Measurements from ENCODE around the gene COBLL1.

The COBLL1 gene

GRCh38 chr2:164794432-164795231 is 47.0 kb downstream of the COBLL1 start:
- TF ChIP-seq POLR2AphosphoS5 (IDR thresholded peaks at IDR 0.05; ENCODE audit: low read depth, low read length): no peak
- no peak for TF ChIP-seq SIN3A (IDR thresholded peaks at IDR 0.05; ENCODE audit: borderline replicate concordance, insufficient read depth, low read length)
- TF ChIP-seq REST (IDR thresholded peaks at IDR 0.05; ENCODE audit: insufficient read depth in 1 of 2, low read depth in 2 of 2, low read length in 2 of 2): no peak
- no peak for TF ChIP-seq FOXP2 (optimal IDR thresholded peaks at IDR 0.05; ENCODE audit: borderline replicate concordance, extremely low read depth, extremely low read length, insufficient read depth)
- TF ChIP-seq TAF1 (IDR thresholded peaks at IDR 0.05; ENCODE audit: borderline replicate concordance, insufficient read depth, low read length): no peak

GRCh38 chr2:164794016-164794415 is 47.6 kb downstream of the COBLL1 start:
- TF ChIP-seq FOXP2 (optimal IDR thresholded peaks at IDR 0.05; ENCODE audit: borderline replicate concordance, extremely low read depth, extremely low read length, insufficient read depth) (no peak), POLR2AphosphoS5 (IDR thresholded peaks at IDR 0.05; ENCODE audit: low read depth, low read length) (no peak), REST (IDR thresholded peaks at IDR 0.05; ENCODE audit: insufficient read depth in 1 of 2, low read depth in 2 of 2, low read length in 2 of 2) (no peak), TAF1 (IDR thresholded peaks at IDR 0.05; ENCODE audit: borderline replicate concordance, insufficient read depth, low read length) (no peak), SIN3A (IDR thresholded peaks at IDR 0.05; ENCODE audit: borderline replicate concordance, insufficient read depth, low read length) (no peak)

- TF ChIP-seq SIN3A (IDR thresholded peaks at IDR 0.05; ENCODE audit: borderline replicate concordance, insufficient read depth, low read length): no peak
- TF ChIP-seq POLR2AphosphoS5 (IDR thresholded peaks at IDR 0.05; ENCODE audit: low read depth, low read length): no peak
- TF ChIP-seq FOXP2 (optimal IDR thresholded peaks at IDR 0.05; ENCODE audit: borderline replicate concordance, extremely low read depth, extremely low read length, insufficient read depth): no peak
- no peak for TF ChIP-seq TAF1 (IDR thresholded peaks at IDR 0.05; ENCODE audit: borderline replicate concordance, insufficient read depth, low read length)
- no peak for TF ChIP-seq REST (IDR thresholded peaks at IDR 0.05; ENCODE audit: insufficient read depth in 1 of 2, low read depth in 2 of 2, low read length in 2 of 2)
Measured at GRCh38 chr2:164793529-164793928, 48.1 kb downstream of the COBLL1 start.

GRCh38 chr2:164792316-164793170 is 49.1 kb downstream of the COBLL1 start:
- TF ChIP-seq SIN3A (IDR thresholded peaks at IDR 0.05; ENCODE audit: borderline replicate concordance, insufficient read depth, low read length) (no peak), FOXP2 (optimal IDR thresholded peaks at IDR 0.05; ENCODE audit: borderline replicate concordance, extremely low read depth, extremely low read length, insufficient read depth) (no peak), TAF1 (IDR thresholded peaks at IDR 0.05; ENCODE audit: borderline replicate concordance, insufficient read depth, low read length) (no peak), REST (IDR thresholded peaks at IDR 0.05; ENCODE audit: insufficient read depth in 1 of 2, low read depth in 2 of 2, low read length in 2 of 2) (no peak), POLR2AphosphoS5 (IDR thresholded peaks at IDR 0.05; ENCODE audit: low read depth, low read length) (no peak)
